Liver (tissue), 9 donors: ENCODE measurements around the gene FAM83G. TPM values are rescaled to one million over a fixed set of nuclear protein-coding genes. Genes with fewer than 3 reads are reported as not detected.
A peak's percentile ranks its signal among the peaks of the same experiment; 100 is the strongest.

Source experiments
- DNase-seq: peaks from one replicate; pipeline ENCODE4 v3.0.0-alpha.2; 2017; ENCODE audit warnings: low spot score
- H3K27ac ChIP-seq, 2 donors: one replicate each; pipeline ENCODE4 v1.7.0; 2013; ENCODE audit warnings: inconsistent platforms in 2 of 2, low read length in 2 of 2, control low read depth in 1 of 2, low read depth in 1 of 2, mild to moderate bottlenecking in 1 of 2
- H3K27me3 ChIP-seq, 4 donors: one replicate each; pipeline versions ENCODE4 v1.6.1 to v1.7.0; 2013; ENCODE audit warnings: low read length in 3 of 4, inconsistent platforms in 1 of 4, mild to moderate bottlenecking in 1 of 4, moderate library complexity in 1 of 4; ENCODE audit not compliant: control insufficient read depth in 4 of 4, insufficient read depth in 4 of 4
- H3K36me3 ChIP-seq, 4 donors: one replicate each; pipeline versions ENCODE4 v1.6.1 to v1.7.0; 2013; ENCODE audit warnings: low read length in 3 of 4, mild to moderate bottlenecking in 3 of 4, low read depth in 1 of 4, moderate library complexity in 1 of 4; ENCODE audit not compliant: control insufficient read depth in 4 of 4, insufficient read depth in 3 of 4
- H3K4me1 ChIP-seq, 4 donors: one replicate each; pipeline versions ENCODE4 v1.6.1 to v1.7.0; 2013; ENCODE audit warnings: low read length in 3 of 4, mild to moderate bottlenecking in 3 of 4, moderate library complexity in 1 of 4; ENCODE audit not compliant: control insufficient read depth in 4 of 4, insufficient read depth in 4 of 4
- H3K4me3 ChIP-seq, 3 donors: one replicate each; pipeline versions ENCODE4 v1.6.1 to v1.7.0; 2013; ENCODE audit warnings: low read length in 3 of 3, control low read depth in 1 of 3, low read depth in 1 of 3, mild to moderate bottlenecking in 1 of 3
- H3K9ac ChIP-seq, 2 donors: one replicate each; pipeline ENCODE4 v1.7.0; 2013; ENCODE audit warnings: low read length in 2 of 2, mild to moderate bottlenecking in 2 of 2, moderate library complexity in 2 of 2, control low read depth in 1 of 2, low read depth in 1 of 2
- H3K9me3 ChIP-seq, 4 donors: one replicate each; pipeline versions ENCODE4 v1.6.1 to v1.7.0; 2013; ENCODE audit warnings: low read length in 3 of 4; ENCODE audit not compliant: control insufficient read depth in 4 of 4
- ATF3 ChIP-seq: IDR thresholded peaks from 2 replicates; pipeline ENCODE4 v1.6.1; 2016; ENCODE audit warnings: antibody characterized with exemption
- CTCF ChIP-seq: fragments of 150-350 bp; IDR thresholded peaks from 2 replicates; pipeline ENCODE4 v1.5.1; 2017; ENCODE audit warnings: improper control_type of control experiment, low read depth, low read length; ENCODE audit not compliant: missing input control
- FOXA1 ChIP-seq: IDR thresholded peaks from 2 replicates; pipeline ENCODE4 v1.6.1; 2016; ENCODE audit warnings: antibody characterized with exemption
- FOXA2 ChIP-seq: IDR thresholded peaks from 2 replicates; pipeline ENCODE4 v1.6.1; 2016; ENCODE audit warnings: antibody characterized with exemption
- GABPA ChIP-seq, 2 donors: IDR thresholded peaks in 1 of 2; conservative IDR thresholded peaks in 1 of 2; 2 replicates each; pipeline ENCODE4 v1.6.1; 2016; ENCODE audit warnings: antibody characterized with exemption in 2 of 2, mild to moderate bottlenecking in 1 of 2, moderate library complexity in 1 of 2
- HNF4A ChIP-seq, 2 donors: conservative IDR thresholded peaks; 2 replicates each; pipeline ENCODE4 v1.6.1; 2016; ENCODE audit warnings: antibody characterized with exemption in 2 of 2, mild to moderate bottlenecking in 2 of 2
- HNF4G ChIP-seq: IDR thresholded peaks from 2 replicates; pipeline ENCODE4 v1.6.1; 2016; ENCODE audit warnings: antibody characterized with exemption
- JUND ChIP-seq, 2 donors: IDR thresholded peaks; 2 replicates each; pipeline ENCODE4 v1.6.1; 2016; ENCODE audit warnings: antibody characterized with exemption in 2 of 2
- NR2F2 ChIP-seq: IDR thresholded peaks from 2 replicates; pipeline ENCODE4 v1.6.1; 2016; ENCODE audit warnings: antibody characterized with exemption
- RAD21 ChIP-seq, 2 donors: IDR thresholded peaks; 2 replicates each; pipeline ENCODE4 v1.6.1; 2016; ENCODE audit warnings: antibody characterized with exemption in 2 of 2, mild to moderate bottlenecking in 2 of 2
- REST ChIP-seq: IDR thresholded peaks from 2 replicates; pipeline ENCODE4 v1.6.1; 2016; ENCODE audit warnings: antibody characterized with exemption, mild to moderate bottlenecking
- RXRA ChIP-seq, 2 donors: IDR thresholded peaks; 2 replicates each; pipeline ENCODE4 v1.6.1; 2017 to 2018; ENCODE audit warnings: antibody characterized with exemption in 2 of 2, mild to moderate bottlenecking in 1 of 2
- TAF1 ChIP-seq: conservative IDR thresholded peaks from 2 replicates; pipeline ENCODE4 v1.6.1; 2016; ENCODE audit warnings: antibody characterized with exemption, mild to moderate bottlenecking
- YY1 ChIP-seq: IDR thresholded peaks from 2 replicates; pipeline ENCODE4 v1.6.1; 2016; ENCODE audit warnings: antibody characterized with exemption, mild to moderate bottlenecking
- ZBTB33 ChIP-seq: IDR thresholded peaks from 2 replicates; pipeline ENCODE4 v1.6.1; 2016; ENCODE audit warnings: antibody characterized with exemption
- WGBS: extraction: QIAGEN DNeasy Blood & Tissue Kit; methylation state at CpG from one replicate; pipeline ENCODE4 v1.1.7; 2013; 5-methylcytosine and 5-hydroxymethylcytosine counted together
- polyA plus RNA-seq, 2 donors: library from polyadenylated mRNA; stranded (reverse) in 1 of 2; unstranded in 1 of 2; fragments of 200-250 nt in 1 of 2; fragments of >200 nt in 1 of 2; fragmentation: Nextera tagmentation in 1 of 2; extraction: Ambion mirVana in 1 of 2; gene quantifications; one replicate each; pipeline versions ENCODE4 v1.2.1 to v1.2.3, GENCODE V29; 2013 to 2015
- total RNA-seq, 2 donors: library from RNA; depleted of rRNA; stranded (reverse); fragments of >200 nt; gene quantifications; one replicate each; pipeline ENCODE4 v1.2.3, GENCODE V29; 2014
- donor health status: healthy.
- donor health status: healthy.
- donor health status: healthy.
- donor health status: healthy.
- donor health status: healthy.

FAM83G gene
- total and polyA plus RNA-seq, 4 donors = 5.2 to 25.0 (median 11.5) TPM

- Histone ChIP-seq H3K9me3 (no peaks in the 10 kb centered on the region), H3K4me1 (peaks cover 5 to 69% (median 48%) of the 10 kb centered on the region in 4 donors), H3K9ac (no peak overlapping the region), H3K27ac (peak overlapping the region in 1 of 2 donors; percentile 27), H3K4me3 (no peak overlapping the region), H3K27me3 (no peaks in the 10 kb centered on the region), H3K36me3 (peaks cover 0 to 2% (median 0%) of the 10 kb centered on the region in 4 donors)
- DNase-seq = no peak
- 79% methylated on average over 17 of the region's 17 CpGs for WGBS
- TF ChIP-seq REST = no peak
- TF ChIP-seq NR2F2 = no peak
- no peak for TF ChIP-seq FOXA2
- no peak for TF ChIP-seq CTCF
- no peak for TF ChIP-seq TAF1
- TF ChIP-seq ATF3 = no peak
- no peak for TF ChIP-seq GABPA (IDR thresholded peaks at IDR 0.05 in 1 of 2, conservative IDR thresholded peaks at IDR 0.05 in 1 of 2)
- TF ChIP-seq RAD21 (IDR thresholded peaks at IDR 0.05) = no peak
- TF ChIP-seq FOXA1 = no peak
- TF ChIP-seq YY1 = no peak
- TF ChIP-seq HNF4A (conservative IDR thresholded peaks at IDR 0.05) = no peak
- TF ChIP-seq ZBTB33 = no peak
- no peak for TF ChIP-seq JUND (IDR thresholded peaks at IDR 0.05)
- TF ChIP-seq HNF4G = no peak
- no peak for TF ChIP-seq RXRA (IDR thresholded peaks at IDR 0.05)
Measured at GRCh38 chr17:19000531-19001325, 3.8 kb downstream of the FAM83G start.

- 93% methylated on average over 6 of the region's 6 CpGs for WGBS
- H3K4me3 ChIP-seq = no peak overlapping the region
- no peak for DNase-seq
- H3K27ac ChIP-seq = no peak overlapping the region
- H3K9ac ChIP-seq = no peak overlapping the region
- peaks cover 3 to 63% (median 46%) of the 10 kb centered on the region in 4 donors for H3K4me1 ChIP-seq
- no peaks in the 10 kb centered on the region for H3K9me3 ChIP-seq
- no peaks in the 10 kb centered on the region for H3K27me3 ChIP-seq
- peaks cover 0 to 2% (median 0%) of the 10 kb centered on the region in 4 donors for H3K36me3 ChIP-seq
- TF ChIP-seq ATF3 (no peak), RAD21 (IDR thresholded peaks at IDR 0.05) (no peak), CTCF (no peak), HNF4G (no peak), REST (no peak), RXRA (IDR thresholded peaks at IDR 0.05) (no peak), JUND (IDR thresholded peaks at IDR 0.05) (no peak)
Measured at GRCh38 chr17:18999911-19000310, 4.7 kb downstream of the FAM83G start.
